Activated naive CD4-positive, alpha-beta T cell treated with anti-CD3 and anti-CD28 coated beads, Interleukin-2, amount 10 ng/mL, durations not matched to agents 5 hours and 36 hours (primary cell): ENCODE data around the gene ARL2BP. TPM values are rescaled to one million over a fixed set of nuclear protein-coding genes. Genes with fewer than 3 reads are reported as not detected.

Source experiments
- total RNA-seq, 2 experiments: library from RNA; stranded (reverse); gene quantifications; one replicate each; pipeline ENCODE4 v1.2.3, GENCODE V29; 2021

Gene ARL2BP
- total RNA-seq, result 10 to 100 TPM; 34.7 to 35.4 TPM

GRCh38 chr16:57244767-57245471, at the start of gene ARL2BP:
TSS of gene ARL2BP (plus strand) at chr16:57245259. CDS start at chr16:57245368, 109 bp downstream.

GRCh38 chr16:57284209-57284951, 39.3 kb downstream of the ARL2BP start, which contains the start of gene PLLP:
TSS of gene PLLP (minus strand) at chr16:57284672. CDS start at chr16:57284540, 132 bp downstream.

Other genes starting within 250 kb of the ARL2BP start
- 1 to 10 TPM; 7.3 to 7.7 TPM for gene CPNE2, start 152.7 kb upstream of the ARL2BP start, total RNA-seq
- 100 to 1,000 TPM; 112 to 113 TPM for gene PSME3IP1, start 59.2 kb upstream of the ARL2BP start, total RNA-seq
- 10 to 100 TPM; 30.2 to 31.6 TPM for gene RSPRY1, start 58.9 kb upstream of the ARL2BP start, total RNA-seq
- under 1 TPM; 0.55 to 0.66 TPM for gene PLLP, start 39.4 kb downstream of the ARL2BP start, total RNA-seq
- 1 to 10 TPM; 2.7 to 2.8 TPM for gene CCL22, start 113.5 kb downstream of the ARL2BP start, total RNA-seq
- gene CX3CL1, start 127.2 kb downstream of the ARL2BP start, total RNA-seq, result not detected
- gene CCL17, start 159.5 kb downstream of the ARL2BP start, total RNA-seq, result 1 to 10 TPM; 2.2 to 2.5 TPM
- 10 to 100 TPM; 36.9 to 39.9 TPM for gene CIAPIN1, start 202.1 kb downstream of the ARL2BP start, total RNA-seq
- 10 to 100 TPM; 29.6 to 31.9 TPM for gene COQ9, start 202.2 kb downstream of the ARL2BP start, total RNA-seq
- 10 to 100 TPM; 47.7 to 48.3 TPM for gene POLR2C, start 217.4 kb downstream of the ARL2BP start, total RNA-seq
- 1 to 10 TPM; 2.0 to 2.7 TPM for gene DOK4, start 241.2 kb downstream of the ARL2BP start, total RNA-seq